Measurements from ENCODE around the gene PADI4.

DNA sequence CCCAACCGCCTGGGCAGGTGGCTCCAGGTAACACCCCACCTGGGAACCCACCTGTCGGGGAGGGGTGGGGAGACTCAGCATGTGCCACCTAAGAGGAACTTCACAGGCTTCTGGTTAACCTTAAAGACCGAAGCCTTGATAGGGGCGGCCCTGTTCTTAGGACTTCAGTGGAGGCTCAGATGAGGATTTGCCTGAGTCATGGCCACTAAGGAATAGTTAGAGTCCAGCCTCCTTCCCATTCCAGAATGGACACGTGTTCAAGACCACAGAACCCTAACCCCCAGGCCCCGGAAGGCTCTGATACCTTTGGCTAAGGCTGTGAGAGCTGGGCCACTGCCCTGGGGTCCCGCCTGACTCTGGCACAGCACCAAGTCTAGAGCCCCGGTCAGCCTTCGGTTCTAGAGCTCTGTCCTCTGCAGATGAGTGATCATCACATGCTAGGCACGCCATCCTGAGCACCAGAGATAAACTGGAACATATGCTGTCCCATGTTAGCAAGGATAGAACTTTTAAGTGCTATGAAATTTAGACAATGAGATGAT lies 84.3 kb downstream of the PADI4 start:
- TF ChIP-seq, protein P1, sequence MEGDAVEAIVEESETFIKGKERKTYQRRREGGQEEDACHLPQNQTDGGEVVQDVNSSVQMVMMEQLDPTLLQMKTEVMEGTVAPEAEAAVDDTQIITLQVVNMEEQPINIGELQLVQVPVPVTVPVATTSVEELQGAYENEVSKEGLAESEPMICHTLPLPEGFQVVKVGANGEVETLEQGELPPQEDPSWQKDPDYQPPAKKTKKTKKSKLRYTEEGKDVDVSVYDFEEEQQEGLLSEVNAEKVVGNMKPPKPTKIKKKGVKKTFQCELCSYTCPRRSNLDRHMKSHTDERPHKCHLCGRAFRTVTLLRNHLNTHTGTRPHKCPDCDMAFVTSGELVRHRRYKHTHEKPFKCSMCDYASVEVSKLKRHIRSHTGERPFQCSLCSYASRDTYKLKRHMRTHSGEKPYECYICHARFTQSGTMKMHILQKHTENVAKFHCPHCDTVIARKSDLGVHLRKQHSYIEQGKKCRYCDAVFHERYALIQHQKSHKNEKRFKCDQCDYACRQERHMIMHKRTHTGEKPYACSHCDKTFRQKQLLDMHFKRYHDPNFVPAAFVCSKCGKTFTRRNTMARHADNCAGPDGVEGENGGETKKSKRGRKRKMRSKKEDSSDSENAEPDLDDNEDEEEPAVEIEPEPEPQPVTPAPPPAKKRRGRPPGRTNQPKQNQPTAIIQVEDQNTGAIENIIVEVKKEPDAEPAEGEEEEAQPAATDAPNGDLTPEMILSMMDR (IDR thresholded peaks at IDR 0.05), result no peak
- no peak for TF ChIP-seq POLR2AphosphoS5 (IDR thresholded peaks at IDR 0.05; ENCODE audit: insufficient read depth in 1 of 2, low read depth in 1 of 2)
